BLaER1 treated with 17β-estradiol and CSF1 and Interleukin-3, amounts not matched to agents 10 nM and 100 nM (cell line): ENCODE measurements around the gene MPIG6B.

Source experiments
- H3K27ac ChIP-seq, 11 experiments: shearing (Covaris generic); formaldehyde crosslinking; 2 replicates each; pipeline ENCODE4 v1.8.1; 2022
- H3K27me3 ChIP-seq, 11 experiments: shearing (Covaris generic); formaldehyde crosslinking; 2 replicates each; pipeline ENCODE4 v1.8.1; 2022
- H3K36me3 ChIP-seq, 11 experiments: shearing (Covaris generic); formaldehyde crosslinking; 2 replicates each; pipeline ENCODE4 v1.8.1; 2022
- H3K4me1 ChIP-seq, 10 experiments: shearing (Covaris generic); formaldehyde crosslinking; 2 replicates each; pipeline ENCODE4 v1.8.1; 2022
- H3K4me2 ChIP-seq, 11 experiments: shearing (Covaris generic); formaldehyde crosslinking; 2 replicates each; pipeline ENCODE4 v1.8.1; 2022
- H3K4me3 ChIP-seq, 10 experiments: shearing (Covaris generic); formaldehyde crosslinking; 2 replicates each; pipeline ENCODE4 v1.8.1; 2022
- H3K9ac ChIP-seq, 11 experiments: shearing (Covaris generic); formaldehyde crosslinking; 2 replicates each; pipeline ENCODE4 v1.8.1; 2022
- H3K9me3 ChIP-seq, 11 experiments: shearing (Covaris generic); formaldehyde crosslinking; replicated peaks in 1 of 11; 2 replicates each; pipeline ENCODE4 v1.8.1; 2022
- H4K20me1 ChIP-seq, 11 experiments: shearing (Covaris generic); formaldehyde crosslinking; 2 replicates each; pipeline ENCODE4 v1.8.1; 2022
- Cebpa-rat ChIP-seq, 11 experiments: shearing (Covaris generic); IDR thresholded peaks; 2 replicates each; pipeline ENCODE4 v1.8.1; 2022

Gene MPIG6B

DNA sequence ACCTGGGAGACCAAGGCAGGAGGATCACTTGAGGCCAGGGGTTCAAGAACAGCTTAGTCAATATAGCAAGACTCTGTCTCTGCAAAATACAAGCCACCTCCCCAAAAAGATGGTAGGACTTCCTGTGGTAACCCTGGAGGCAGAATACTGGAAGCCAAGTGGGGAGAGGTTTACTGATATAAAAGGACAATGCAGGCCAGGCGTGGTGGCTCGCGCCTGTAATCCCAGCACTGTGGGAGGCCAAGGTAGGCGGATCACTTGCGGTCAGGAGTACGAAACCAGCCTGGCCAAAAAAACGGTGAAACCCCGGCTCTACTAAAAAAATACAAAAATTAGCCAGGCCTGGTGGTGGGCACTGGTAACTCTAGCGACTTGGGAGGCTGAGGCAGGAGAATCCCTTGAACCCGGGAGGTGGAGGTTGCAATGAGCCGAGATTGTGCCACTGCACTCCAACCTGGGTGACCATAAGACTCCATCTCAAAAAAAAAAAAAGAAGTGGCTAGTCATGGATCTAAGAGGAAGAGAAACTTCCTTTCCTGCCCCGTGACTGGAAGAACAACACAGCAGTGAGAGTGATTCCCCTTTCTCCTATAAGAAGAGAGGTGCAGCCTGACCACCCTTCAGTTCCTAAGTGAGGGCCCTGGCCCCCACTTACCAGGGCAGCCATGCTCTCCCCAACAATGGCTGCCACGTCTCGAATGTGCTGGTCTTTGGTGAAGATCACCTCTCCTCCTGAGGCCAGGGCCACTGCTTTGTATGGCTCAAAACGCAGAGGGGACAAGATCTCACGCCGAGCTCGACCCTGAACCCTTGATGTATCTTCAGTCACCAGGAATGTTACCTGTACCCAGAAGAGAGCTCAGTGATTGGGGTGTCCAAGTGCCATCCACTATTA is 45.4 kb downstream of the MPIG6B start:
- TF ChIP-seq Cebpa-rat (IDR thresholded peaks at IDR 0.05) = no peak
- H3K4me1 ChIP-seq = peaks cover 14 to 53% (median 32%) of the 10 kb centered on the region in 10 experiments
- peak overlapping the region in 7 of 11 experiments; percentile 16 to 89 (median 73); a peak in 10 of 22 replicates for H3K4me2 ChIP-seq
- peaks cover 0 to 21% (median 12%) of the 10 kb centered on the region in 11 experiments; a peak in 13 of 22 replicates for H3K36me3 ChIP-seq
- H3K9ac ChIP-seq = peak overlapping the region in 3 of 11 experiments; percentile 3 to 44 (median 12); a peak in 1 of 22 replicates
- H3K9me3 ChIP-seq = no peaks in the 10 kb centered on the region
- peak overlapping the region in 6 of 11 experiments; percentile 1 to 78 (median 51); a peak in 10 of 22 replicates for H3K27ac ChIP-seq
- no peaks in the 10 kb centered on the region for H3K27me3 ChIP-seq
- no peak overlapping the region for H3K4me3 ChIP-seq
- H4K20me1 ChIP-seq = no peaks in the 10 kb centered on the region

GRCh38 chr6:31769684-31770371 is 46.7 kb downstream of the MPIG6B start:
- Histone ChIP-seq H3K27me3 (no peaks in the 10 kb centered on the region), H4K20me1 (no peaks in the 10 kb centered on the region), H3K36me3 (peaks cover 0 to 9% (median under 1%) of the 10 kb centered on the region in 11 experiments; a peak in 7 of 22 replicates), H3K27ac (peak overlapping the region in 1 of 11 experiments; percentile 78; a peak in 2 of 22 replicates), H3K9ac (no peak overlapping the region), H3K4me3 (no peak overlapping the region), H3K9me3 (no peaks in the 10 kb centered on the region), H3K4me2 (peak overlapping the region in 4 of 11 experiments; percentile 62 to 89 (median 83); a peak in 8 of 22 replicates), H3K4me1 (peaks cover 20 to 63% (median 38%) of the 10 kb centered on the region in 10 experiments)
- TF ChIP-seq Cebpa-rat (IDR thresholded peaks at IDR 0.05) = no peak

GRCh38 chr6:31770860-31771259 is 47.7 kb downstream of the MPIG6B start:
- H4K20me1 ChIP-seq = no peaks in the 10 kb centered on the region
- no peak overlapping the region for H3K4me2 ChIP-seq
- TF ChIP-seq Cebpa-rat (IDR thresholded peaks at IDR 0.05) = no peak
- peaks cover 0 to 6% (median 0%) of the 10 kb centered on the region in 11 experiments; a peak in 3 of 22 replicates for H3K36me3 ChIP-seq
- H3K9ac ChIP-seq = no peak overlapping the region
- no peaks in the 10 kb centered on the region for H3K27me3 ChIP-seq
- peaks cover 31 to 73% (median 49%) of the 10 kb centered on the region in 10 experiments for H3K4me1 ChIP-seq
- H3K27ac ChIP-seq = no peak overlapping the region
- no peak overlapping the region for H3K4me3 ChIP-seq
- no peaks in the 10 kb centered on the region for H3K9me3 ChIP-seq

- Histone ChIP-seq H3K27me3 (no peaks in the 10 kb centered on the region), H3K9ac (no peak overlapping the region), H3K27ac (no peak overlapping the region), H3K36me3 (no peaks in the 10 kb centered on the region), H3K4me2 (peak overlapping the region in 10 of 11 experiments; percentile 29 to 77 (median 44); a peak in 17 of 22 replicates), H3K9me3 (no peaks in the 10 kb centered on the region), H4K20me1 (0 out of 22 replicates have a peak, but pooled peaks cover 0 to 1% (median 0%) of the 10 kb centered on the region in 11 experiments), H3K4me1 (peaks cover 42 to 84% (median 59%) of the 10 kb centered on the region in 10 experiments), H3K4me3 (no peak overlapping the region)
- no peak for TF ChIP-seq Cebpa-rat (IDR thresholded peaks at IDR 0.05)
Observed at GRCh38 chr6:31771992-31772358, 48.8 kb downstream of the MPIG6B start.

DNA sequence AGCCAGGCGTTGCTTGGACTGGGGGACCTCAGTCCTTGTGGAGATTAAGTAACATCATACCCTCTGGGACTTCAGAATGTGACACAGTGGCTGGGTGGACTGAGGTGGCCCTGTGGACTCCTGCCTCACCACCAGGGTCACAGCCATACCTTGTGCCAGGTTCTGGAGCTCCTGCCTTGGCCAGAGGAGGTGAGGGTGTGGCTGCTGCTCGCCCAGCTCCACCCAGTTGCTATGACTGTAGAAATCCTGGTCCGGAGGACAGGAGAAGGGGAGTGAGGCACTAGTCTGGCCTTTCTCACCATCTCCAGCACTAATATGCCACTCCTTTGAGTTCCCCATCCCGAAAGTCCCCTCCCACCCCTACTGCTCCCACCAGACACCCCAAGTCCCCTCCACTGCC is 52.0 kb downstream of the MPIG6B start:
- no peaks in the 10 kb centered on the region for H3K9me3 ChIP-seq
- no peaks in the 10 kb centered on the region for H3K27me3 ChIP-seq
- H3K4me1 ChIP-seq = peaks cover 45 to 68% (median 60%) of the 10 kb centered on the region in 10 experiments
- no peak overlapping the region for H3K4me3 ChIP-seq
- peaks cover 0 to 29% (median 4%) of the 10 kb centered on the region in 11 experiments; a peak in 10 of 22 replicates for H4K20me1 ChIP-seq
- peaks cover 23 to 29% (median 26%) of the 10 kb centered on the region in 11 experiments for H3K36me3 ChIP-seq
- peak overlapping the region in 8 of 11 experiments; percentile 1 to 61 (median 26); a peak in 7 of 22 replicates for H3K9ac ChIP-seq
- H3K27ac ChIP-seq = peak overlapping the region in 3 of 11 experiments; percentile 14 to 40 (median 35); a peak in 3 of 22 replicates
- TF ChIP-seq Cebpa-rat (IDR thresholded peaks at IDR 0.05) = no peak
- peak overlapping the region; percentile 41 to 87 (median 64); a peak in 19 of 22 replicates for H3K4me2 ChIP-seq

- Histone ChIP-seq H3K36me3 (peaks cover 30 to 35% (median 33%) of the 10 kb centered on the region in 11 experiments), H3K27me3 (no peaks in the 10 kb centered on the region), H3K4me1 (peaks cover 45 to 67% (median 60%) of the 10 kb centered on the region in 10 experiments), H3K9me3 (no peaks in the 10 kb centered on the region), H3K4me3 (no peak overlapping the region), H3K9ac (peak overlapping the region in 2 of 11 experiments; percentile 35 to 50; a peak in 2 of 22 replicates), H3K4me2 (peak overlapping the region in 10 of 11 experiments; percentile 51 to 90 (median 70); a peak in 16 of 22 replicates), H4K20me1 (peaks cover 0 to 36% (median 6%) of the 10 kb centered on the region in 11 experiments; a peak in 10 of 22 replicates), H3K27ac (peak overlapping the region in 5 of 11 experiments; percentile 30 to 66 (median 54); a peak in 4 of 22 replicates)
- no peak for TF ChIP-seq Cebpa-rat (IDR thresholded peaks at IDR 0.05)
Observed at GRCh38 chr6:31775633-31776484, 52.7 kb downstream of the MPIG6B start.
